ENCODE measurements around the gene WDR75.

The WDR75 gene

GRCh38 chr2:189506514-189506976 lies 65.3 kb downstream of the WDR75 start:
- TF ChIP-seq CTCF (IDR thresholded peaks at IDR 0.05; ENCODE audit: low read depth, low read length): no peak
- H3K4me3 ChIP-seq (ENCODE audit: low read depth, low read length): no peak overlapping the region

- no peak for TF ChIP-seq CTCF (IDR thresholded peaks at IDR 0.05; ENCODE audit: low read depth, low read length)
- no peak overlapping the region for H3K4me3 ChIP-seq (ENCODE audit: low read depth, low read length)
Observed at GRCh38 chr2:189511210-189511959, 70.1 kb downstream of the WDR75 start.

- no peak overlapping the region for H3K4me3 ChIP-seq (ENCODE audit: low read depth, low read length)
- TF ChIP-seq CTCF (IDR thresholded peaks at IDR 0.05; ENCODE audit: low read depth, low read length): no peak
Observed at GRCh38 chr2:189511960-189512319, 70.7 kb downstream of the WDR75 start.

GRCh38 chr2:189512879-189513278 lies 71.6 kb downstream of the WDR75 start:
- no peak overlapping the region for H3K4me3 ChIP-seq (ENCODE audit: low read depth, low read length)
- TF ChIP-seq CTCF (IDR thresholded peaks at IDR 0.05; ENCODE audit: low read depth, low read length): no peak

- no peak overlapping the region for H3K4me3 ChIP-seq (ENCODE audit: low read depth, low read length)
- TF ChIP-seq CTCF (IDR thresholded peaks at IDR 0.05; ENCODE audit: low read depth, low read length): no peak
Observed at GRCh38 chr2:189514104-189514503, 72.8 kb downstream of the WDR75 start.

GRCh38 chr2:189515264-189515663 lies 74.0 kb downstream of the WDR75 start:
- no peak overlapping the region for H3K4me3 ChIP-seq (ENCODE audit: low read depth, low read length)
- no peak for TF ChIP-seq CTCF (IDR thresholded peaks at IDR 0.05; ENCODE audit: low read depth, low read length)

GRCh38 chr2:189516546-189516945 lies 75.3 kb downstream of the WDR75 start:
- H3K4me3 ChIP-seq (ENCODE audit: low read depth, low read length): no peak overlapping the region
- TF ChIP-seq CTCF (IDR thresholded peaks at IDR 0.05; ENCODE audit: low read depth, low read length): no peak
